Renal pelvis (tissue), 12 donors: ENCODE results near the gene STIM1. TPM values are rescaled to one million over a fixed set of nuclear protein-coding genes. Genes with fewer than 3 reads are reported as not detected.
A peak's percentile ranks its signal among the peaks of the same experiment; 100 is the strongest.
"Not testable (repeated sequence)": the region's sequence is repeated elsewhere in the genome, so short reads cannot be mapped to it uniquely, and the experiment has no call there.

Source experiments
- DNase-seq: peaks from one replicate; pipeline ENCODE4 v3.0.0-alpha.2; 2013
- long read RNA-seq, 16 experiments: transcript quantifications; one replicate each; lab custom pipeline, GENCODE V29; 2026
- polyA plus RNA-seq, 3 donors: library from polyadenylated mRNA; unstranded; fragments of 120-200 nt; gene quantifications; one replicate each; pipeline ENCODE4 v1.2.1, GENCODE V29; 2013; ENCODE audit not compliant: insufficient read length in 3 of 3

Gene STIM1
- polyA plus RNA-seq, result 10 to 100 TPM; 31.3 to 41.6 (median 33.2) TPM
- long read RNA-seq, donor 1, full-length matches to known transcripts, result 2 of 2 reads
- long read RNA-seq, donor 1, partial matches to known transcripts, result 0 of 2 reads
- long read RNA-seq, donor 1, other reads (novel, unspliced or antisense), result 0 of 2 reads
- long read RNA-seq, donor 2, full-length matches to known transcripts, result 7 of 15 reads
- long read RNA-seq, donor 2, partial matches to known transcripts, result 8 of 15 reads
- long read RNA-seq, donor 2, other reads (novel, unspliced or antisense), result 0 of 15 reads
- long read RNA-seq, donor 3, full-length matches to known transcripts, result 3 of 3 reads
- long read RNA-seq, donor 3, partial matches to known transcripts, result 0 of 3 reads
- long read RNA-seq, donor 3, other reads (novel, unspliced or antisense), result 0 of 3 reads
- long read RNA-seq, donor 4, full-length matches to known transcripts, result 1 of 1 reads
- long read RNA-seq, donor 4, partial matches to known transcripts, result 0 of 1 reads
- long read RNA-seq, donor 4, other reads (novel, unspliced or antisense), result 0 of 1 reads
- long read RNA-seq, donor 5, partial matches to known transcripts, result 0 of 1 reads
- long read RNA-seq, donor 5, other reads (novel, unspliced or antisense), result 0 of 1 reads
- long read RNA-seq, donor 6, partial matches to known transcripts, result 0 of 3 reads
- long read RNA-seq, donor 6, other reads (novel, unspliced or antisense), result 0 of 3 reads
- long read RNA-seq, donor 7, full-length matches to known transcripts, result 5 of 17 reads
- long read RNA-seq, donor 7, partial matches to known transcripts, result 12 of 17 reads
- long read RNA-seq, donor 7, other reads (novel, unspliced or antisense), result 0 of 17 reads
- long read RNA-seq, donor 8, partial matches to known transcripts, result 0 of 4 reads
- long read RNA-seq, donor 8, other reads (novel, unspliced or antisense), result 0 of 4 reads
- long read RNA-seq, donor 9, full-length matches to known transcripts, result 9 of 9 reads
- long read RNA-seq, donor 9, partial matches to known transcripts, result 0 of 9 reads
- long read RNA-seq, donor 9, other reads (novel, unspliced or antisense), result 0 of 9 reads
- long read RNA-seq, donor 10, full-length matches to known transcripts, result 4 of 4 reads
- long read RNA-seq, donor 10, partial matches to known transcripts, result 0 of 4 reads
- long read RNA-seq, donor 10, other reads (novel, unspliced or antisense), result 0 of 4 reads
- long read RNA-seq, donor 11, partial matches to known transcripts, result 0 of 2 reads
- long read RNA-seq, donor 11, other reads (novel, unspliced or antisense), result 0 of 2 reads
- long read RNA-seq, donor 12, full-length matches to known transcripts, result 4 of 4 reads
- long read RNA-seq, donor 12, partial matches to known transcripts, result 0 of 4 reads
- long read RNA-seq, donor 12, other reads (novel, unspliced or antisense), result 0 of 4 reads
- long read RNA-seq, donor 13, partial matches to known transcripts, result 0 of 2 reads
- long read RNA-seq, donor 13, other reads (novel, unspliced or antisense), result 0 of 2 reads
- long read RNA-seq, donor 14, result 0 reads
- long read RNA-seq, donor 15, full-length matches to known transcripts, result 6 of 6 reads
- long read RNA-seq, donor 15, partial matches to known transcripts, result 0 of 6 reads
- long read RNA-seq, donor 15, other reads (novel, unspliced or antisense), result 0 of 6 reads
- long read RNA-seq, donor 16, partial matches to known transcripts, result 0 of 3 reads
- long read RNA-seq, donor 16, other reads (novel, unspliced or antisense), result 0 of 3 reads

- peak; percentile 93 for DNase-seq
Observed at GRCh38 chr11:3854977-3855807, at the start of gene STIM1. TSS of gene STIM1 (plus strand) at chr11:3855664. CDS start at chr11:3856271, 607 bp downstream.

GRCh38 chr11:3807909-3808860, 47.3 kb upstream of the STIM1 start, which contains the start of gene PGAP2:
TSS of gene PGAP2 (plus strand) at chr11:3808560. CDS start at chr11:3811260, 2,700 bp downstream.
- peak; percentile 68 for DNase-seq

DNA sequence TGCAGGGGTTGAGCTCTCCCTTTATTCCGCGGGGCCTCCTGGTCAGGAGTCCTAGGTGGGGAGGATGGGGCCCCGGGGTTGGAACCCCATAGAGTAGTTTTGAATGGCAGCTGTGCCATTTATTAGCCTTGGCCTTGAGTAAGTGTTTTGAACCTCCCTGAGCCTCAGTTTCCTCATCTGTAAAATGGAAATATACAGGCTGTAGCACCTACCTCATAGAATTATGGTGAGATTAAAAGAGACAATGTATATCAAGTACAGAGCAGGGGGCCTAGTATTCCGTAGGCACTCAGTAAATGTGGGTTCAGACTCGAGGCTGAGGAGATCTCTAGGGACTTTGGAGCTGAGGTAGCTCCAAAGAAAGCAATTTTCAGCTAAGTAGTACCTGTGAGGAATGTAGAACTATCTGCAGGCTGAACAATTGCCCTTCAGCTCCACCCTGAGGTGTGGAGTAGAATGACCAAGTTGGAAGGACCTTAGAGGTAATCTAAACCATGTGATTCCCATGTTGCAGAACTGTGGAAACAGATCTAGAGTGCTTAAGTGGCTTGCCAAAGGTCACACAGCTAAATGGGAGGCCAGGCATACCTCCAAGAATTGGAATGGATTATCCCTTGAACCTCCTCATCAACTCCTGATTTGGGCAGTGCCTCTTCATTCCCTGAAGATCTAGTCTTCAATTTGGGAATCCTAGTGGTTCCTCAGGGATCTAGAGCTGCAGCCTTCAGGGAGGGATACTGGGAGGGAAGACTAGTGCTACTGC, 46.4 kb upstream of the STIM1 start:
- DNase-seq, result peak; percentile 48

DNA sequence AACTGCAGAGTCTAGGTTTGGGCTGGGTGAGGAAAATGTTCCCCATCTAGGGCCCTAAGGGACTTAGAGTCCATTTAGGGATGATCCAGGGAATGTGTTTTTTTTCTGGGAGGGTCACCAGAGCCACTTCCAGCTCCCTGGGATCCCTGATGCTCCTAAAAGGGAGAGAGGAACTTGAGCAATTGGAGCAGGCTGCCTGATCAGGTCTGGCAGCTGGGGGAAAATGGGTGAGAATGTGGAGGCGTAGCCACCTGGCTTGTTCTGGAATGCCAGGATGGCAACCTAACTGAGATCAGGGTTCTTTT, 45.9 kb upstream of the STIM1 start:
- no peak for DNase-seq

DNA sequence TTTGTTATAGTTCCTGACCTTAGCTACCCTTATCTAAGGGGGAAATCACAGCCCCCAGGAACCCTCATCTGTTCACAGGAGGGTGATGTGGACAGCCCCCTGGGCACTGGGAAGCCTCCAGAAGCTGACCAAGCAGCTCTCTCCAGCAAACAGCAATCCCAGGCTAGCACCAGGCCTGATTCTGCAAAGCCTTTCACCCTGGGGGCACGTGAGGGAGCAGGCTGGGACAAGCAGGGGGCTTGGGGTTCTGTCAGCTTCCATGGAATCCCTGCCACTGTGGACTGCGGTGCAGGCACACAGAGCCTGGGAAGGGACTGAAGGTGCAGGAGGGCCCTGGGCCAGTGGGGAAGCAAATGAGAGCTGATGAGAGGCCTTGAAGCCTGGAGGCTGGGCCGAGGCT, 45.0 kb upstream of the STIM1 start:
- DNase-seq, result no peak

DNA sequence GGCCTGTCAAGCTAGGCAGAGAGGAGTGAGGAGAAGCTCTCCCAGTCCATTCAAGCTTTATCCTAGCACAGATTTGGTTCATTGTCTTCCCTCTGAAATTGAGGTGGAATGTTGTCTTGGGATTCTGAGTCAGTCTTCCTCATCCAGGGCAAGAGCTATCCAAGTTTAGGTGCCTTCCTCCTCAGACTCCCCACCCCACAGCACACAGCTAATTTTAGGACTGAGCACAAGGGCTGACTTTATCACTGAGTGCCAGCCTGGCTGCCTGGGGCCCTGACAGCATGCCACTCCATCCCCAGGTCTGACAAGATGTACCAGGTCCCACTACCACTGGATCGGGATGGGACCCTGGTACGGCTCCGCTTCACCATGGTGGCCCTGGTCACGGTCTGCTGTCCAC, 44.5 kb upstream of the STIM1 start:
- no peak for DNase-seq

DNA sequence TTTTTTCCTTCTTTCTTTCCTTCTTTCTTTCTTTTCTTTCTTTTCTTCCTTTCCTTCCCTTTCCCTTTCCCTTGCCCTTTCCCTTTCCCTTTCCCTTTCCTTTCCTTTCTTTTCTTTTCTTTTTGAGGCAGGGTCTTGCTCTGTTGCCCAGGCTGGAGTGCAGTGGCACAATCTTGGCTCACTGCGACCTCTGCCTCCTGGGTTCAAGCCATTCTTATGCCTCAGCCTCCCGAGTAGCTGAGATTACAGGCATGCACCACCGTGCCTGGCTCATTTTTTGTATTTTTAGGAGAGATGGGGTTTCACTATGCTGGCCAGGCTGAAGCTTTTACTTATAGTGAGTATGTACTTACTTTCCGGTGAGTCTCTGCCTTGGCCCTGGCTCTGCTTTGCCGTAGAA, 40.6 kb upstream of the STIM1 start:
- not testable (repeated sequence) for DNase-seq

DNA sequence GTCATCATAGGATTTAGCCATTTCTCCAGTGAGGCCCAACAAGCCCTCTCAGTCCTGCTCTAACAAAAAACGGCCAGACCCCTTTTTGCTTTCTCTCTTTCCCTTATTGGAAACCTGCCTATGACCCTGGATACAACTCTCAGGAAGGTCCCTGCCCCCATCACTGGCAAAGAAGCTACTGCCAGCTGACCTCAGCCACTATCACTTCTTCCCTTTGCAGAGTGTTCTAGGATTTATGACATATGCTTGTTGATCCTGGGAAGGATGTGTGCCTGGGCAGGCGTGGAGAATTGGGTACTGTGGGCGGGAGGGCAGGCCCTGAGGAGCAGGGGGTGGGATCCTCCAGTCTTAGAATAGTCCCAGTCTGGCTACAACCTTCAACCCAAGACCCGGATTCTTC, 39.6 kb upstream of the STIM1 start:
- DNase-seq, result no peak

- DNase-seq, result no peak
Observed at GRCh38 chr11:3816673-3817072, 38.8 kb upstream of the STIM1 start.

DNA sequence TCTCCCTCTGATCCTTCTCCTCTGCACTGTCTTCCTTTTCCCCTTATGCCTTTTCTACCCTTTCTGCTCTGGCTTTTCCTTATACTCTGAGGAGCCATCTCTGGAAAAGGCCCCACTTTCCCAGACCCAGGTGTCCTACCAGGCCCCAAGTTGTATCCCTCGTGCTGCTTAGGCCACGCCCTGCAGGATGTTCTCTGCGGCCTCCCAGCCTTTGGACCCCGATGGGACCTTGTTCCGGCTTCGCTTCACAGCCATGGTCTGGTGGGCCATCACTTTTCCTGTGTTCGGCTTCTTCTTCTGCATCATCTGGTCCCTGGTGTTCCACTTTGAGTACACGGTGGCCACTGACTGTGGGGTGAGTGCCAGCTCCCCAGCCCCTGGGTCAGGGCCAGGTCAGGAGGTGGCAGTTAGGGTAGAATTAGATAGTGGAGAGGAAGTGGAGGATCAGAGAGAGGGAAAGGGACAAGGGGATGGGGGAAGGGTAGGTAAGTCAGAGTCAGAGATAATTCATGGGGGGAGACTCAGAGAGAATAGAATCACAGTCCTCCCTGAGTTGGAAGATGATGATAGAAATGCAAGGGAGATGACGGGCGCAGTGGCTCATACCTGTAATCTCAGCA, 38.2 kb upstream of the STIM1 start:
- no peak for DNase-seq

DNA sequence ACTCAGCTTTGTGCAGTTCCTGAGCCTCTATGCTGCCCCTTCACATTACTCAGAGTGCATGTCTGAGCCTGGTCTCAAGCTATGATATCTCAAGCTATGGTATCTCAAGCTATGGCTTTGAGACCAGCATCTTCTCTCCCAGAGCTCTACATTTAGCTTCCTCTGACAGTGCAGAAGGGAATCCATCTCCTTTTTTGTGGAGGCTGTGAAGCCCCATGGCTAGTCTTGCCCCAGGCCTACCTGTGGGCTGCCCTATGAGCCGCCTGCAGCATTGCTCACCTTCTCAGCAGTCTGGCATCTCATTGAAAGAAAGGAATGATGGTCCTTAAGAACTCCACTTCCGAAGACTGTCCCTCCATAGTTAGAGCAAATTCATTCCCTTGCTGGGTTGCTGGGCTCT, 34.5 kb upstream of the STIM1 start:
- DNase-seq, result no peak

- no peak for DNase-seq
Observed at GRCh38 chr11:3822312-3822711, 33.2 kb upstream of the STIM1 start.

DNA sequence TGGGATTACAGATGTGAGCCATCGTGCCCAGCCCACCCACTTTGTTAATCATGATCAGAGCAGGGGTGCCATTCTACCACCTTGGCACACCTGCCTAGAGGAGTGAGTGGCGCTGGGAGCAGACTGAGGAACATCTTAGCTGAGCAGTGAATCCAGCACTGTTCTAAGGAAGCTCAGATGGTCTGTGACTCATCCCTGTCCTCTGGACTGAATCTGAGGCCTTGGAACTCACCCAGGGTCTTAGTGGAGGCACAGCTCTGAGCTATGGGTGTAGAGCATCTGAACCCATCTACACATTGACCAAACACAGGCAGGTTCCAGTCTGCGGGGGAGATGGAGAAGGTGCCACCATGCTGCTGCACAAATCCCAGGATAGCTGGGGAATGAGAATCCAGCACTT, 32.2 kb upstream of the STIM1 start:
- DNase-seq, result no peak

DNA sequence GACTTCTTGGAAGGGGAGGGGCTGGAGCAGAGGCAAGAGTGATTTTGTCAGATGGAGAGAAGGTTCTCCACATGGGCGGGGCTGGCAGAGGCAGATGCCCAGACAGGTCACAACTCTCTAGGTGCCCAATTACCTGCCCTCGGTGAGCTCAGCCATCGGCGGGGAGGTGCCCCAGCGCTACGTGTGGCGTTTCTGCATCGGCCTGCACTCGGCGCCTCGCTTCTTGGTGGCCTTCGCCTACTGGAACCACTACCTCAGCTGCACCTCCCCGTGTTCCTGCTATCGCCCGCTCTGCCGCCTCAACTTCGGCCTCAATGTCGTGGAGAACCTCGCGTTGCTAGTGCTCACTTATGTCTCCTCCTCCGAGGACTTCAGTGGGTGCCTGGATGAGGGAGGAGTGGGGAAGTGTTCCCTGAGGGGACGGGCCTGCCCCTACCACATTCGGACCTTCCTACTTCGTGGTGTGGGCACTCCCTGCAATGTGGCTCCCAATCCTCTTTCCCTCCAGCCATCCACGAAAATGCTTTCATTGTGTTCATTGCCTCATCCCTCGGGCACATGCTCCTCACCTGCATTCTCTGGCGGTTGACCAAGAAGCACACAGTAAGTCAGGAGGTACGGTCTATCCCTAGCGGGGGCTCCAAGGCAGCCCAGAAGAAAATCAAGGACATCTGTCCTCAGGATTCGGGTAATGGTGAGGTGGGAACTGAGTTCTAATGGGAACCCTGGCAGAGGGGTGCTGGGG, 31.5 kb upstream of the STIM1 start:
- DNase-seq, result no peak

- no peak for DNase-seq
Observed at GRCh38 chr11:3824714-3825472, 30.6 kb upstream of the STIM1 start.

DNA sequence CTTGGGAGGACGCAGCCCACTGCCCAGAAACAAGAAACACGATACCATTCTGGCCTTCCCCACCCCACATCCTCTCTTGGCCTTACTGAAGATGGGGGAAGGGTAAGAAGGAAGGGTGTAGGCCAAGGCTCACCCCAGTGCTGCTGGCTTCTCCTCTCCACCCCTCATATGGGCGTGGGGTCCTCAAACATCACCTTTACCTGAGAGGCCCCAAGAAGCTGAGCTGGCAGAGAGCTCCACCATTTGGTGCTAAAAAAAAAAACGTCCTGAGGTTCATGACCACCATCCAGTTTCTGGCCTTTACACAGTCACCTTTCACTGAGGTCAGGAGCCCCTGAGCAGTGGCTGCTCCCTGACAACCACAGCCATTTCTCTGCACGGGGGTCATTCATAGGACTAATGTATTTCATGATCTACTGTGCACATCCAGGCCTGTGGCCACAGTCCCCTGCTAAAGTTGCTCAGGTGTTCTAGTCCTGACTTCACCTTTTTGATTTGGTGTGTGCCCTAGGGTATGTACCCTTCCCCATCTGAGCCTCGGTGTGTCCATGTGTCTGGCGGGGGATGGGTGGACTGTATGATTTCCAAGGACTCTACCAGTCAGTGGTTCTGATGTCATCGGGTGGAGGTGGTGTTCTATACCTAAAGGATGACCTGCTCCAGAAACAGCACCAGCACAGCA, 29.9 kb upstream of the STIM1 start:
- DNase-seq, result no peak
